Measurements from ENCODE around the gene CCNL2.

DNA sequence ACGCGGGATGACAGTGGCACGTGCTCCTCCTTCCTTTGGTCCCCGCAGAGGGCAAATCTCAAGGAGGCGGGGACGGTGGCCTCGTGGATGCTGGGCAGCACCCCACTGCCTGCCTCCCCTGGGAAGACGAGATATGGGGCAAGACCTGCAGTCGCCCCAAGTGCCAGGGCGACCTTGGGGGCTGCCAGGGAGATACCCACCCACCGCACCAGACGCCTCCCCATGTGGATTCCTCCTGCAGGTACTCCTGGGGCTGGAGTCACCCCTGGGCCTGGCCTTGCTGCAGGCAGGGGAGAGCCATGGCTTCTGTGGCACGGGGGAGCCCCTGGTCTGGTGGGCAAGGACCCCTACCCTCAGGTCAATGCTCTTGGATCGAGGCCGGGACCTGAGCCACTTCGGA is 18.3 kb downstream of the CCNL2 start:
- TF ChIP-seq E2F4 (CRISPR knock-in tag; IDR thresholded peaks at IDR 0.05; ENCODE audit: borderline replicate concordance, low read depth) = no peak
- TF ChIP-seq CTCF (IDR thresholded peaks at IDR 0.05) = no peak
- no peak for TF ChIP-seq ZNF396 (CRISPR knock-in tag; IDR thresholded peaks at IDR 0.05; ENCODE audit: borderline replicate concordance)
- TF ChIP-seq USF1 (CRISPR knock-in tag; IDR thresholded peaks at IDR 0.05) = no peak
- TF ChIP-seq ZNF263 (CRISPR knock-in tag; IDR thresholded peaks at IDR 0.05; ENCODE audit: low read depth) = no peak
- TF ChIP-seq, protein P1, sequence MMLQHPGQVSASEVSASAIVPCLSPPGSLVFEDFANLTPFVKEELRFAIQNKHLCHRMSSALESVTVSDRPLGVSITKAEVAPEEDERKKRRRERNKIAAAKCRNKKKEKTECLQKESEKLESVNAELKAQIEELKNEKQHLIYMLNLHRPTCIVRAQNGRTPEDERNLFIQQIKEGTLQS (CRISPR knock-in tag; conservative IDR thresholded peaks at IDR 0.05) = no peak
- TF ChIP-seq, protein P2, sequence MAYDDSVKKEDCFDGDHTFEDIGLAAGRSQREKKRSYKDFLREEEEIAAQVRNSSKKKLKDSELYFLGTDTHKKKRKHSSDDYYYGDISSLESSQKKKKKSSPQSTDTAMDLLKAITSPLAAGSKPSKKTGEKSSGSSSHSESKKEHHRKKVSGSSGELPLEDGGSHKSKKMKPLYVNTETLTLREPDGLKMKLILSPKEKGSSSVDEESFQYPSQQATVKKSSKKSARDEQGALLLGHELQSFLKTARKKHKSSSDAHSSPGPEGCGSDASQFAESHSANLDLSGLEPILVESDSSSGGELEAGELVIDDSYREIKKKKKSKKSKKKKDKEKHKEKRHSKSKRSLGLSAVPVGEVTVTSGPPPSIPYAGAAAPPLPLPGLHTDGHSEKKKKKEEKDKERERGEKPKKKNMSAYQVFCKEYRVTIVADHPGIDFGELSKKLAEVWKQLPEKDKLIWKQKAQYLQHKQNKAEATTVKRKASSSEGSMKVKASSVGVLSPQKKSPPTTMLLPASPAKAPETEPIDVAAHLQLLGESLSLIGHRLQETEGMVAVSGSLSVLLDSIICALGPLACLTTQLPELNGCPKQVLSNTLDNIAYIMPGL (CRISPR knock-in tag; IDR thresholded peaks at IDR 0.05) = no peak
- TF ChIP-seq SP1 (CRISPR knock-in tag; conservative IDR thresholded peaks at IDR 0.05) = no peak
- no peak for TF ChIP-seq NR2C2 (CRISPR knock-in tag; IDR thresholded peaks at IDR 0.05)
- TF ChIP-seq, protein P3, sequence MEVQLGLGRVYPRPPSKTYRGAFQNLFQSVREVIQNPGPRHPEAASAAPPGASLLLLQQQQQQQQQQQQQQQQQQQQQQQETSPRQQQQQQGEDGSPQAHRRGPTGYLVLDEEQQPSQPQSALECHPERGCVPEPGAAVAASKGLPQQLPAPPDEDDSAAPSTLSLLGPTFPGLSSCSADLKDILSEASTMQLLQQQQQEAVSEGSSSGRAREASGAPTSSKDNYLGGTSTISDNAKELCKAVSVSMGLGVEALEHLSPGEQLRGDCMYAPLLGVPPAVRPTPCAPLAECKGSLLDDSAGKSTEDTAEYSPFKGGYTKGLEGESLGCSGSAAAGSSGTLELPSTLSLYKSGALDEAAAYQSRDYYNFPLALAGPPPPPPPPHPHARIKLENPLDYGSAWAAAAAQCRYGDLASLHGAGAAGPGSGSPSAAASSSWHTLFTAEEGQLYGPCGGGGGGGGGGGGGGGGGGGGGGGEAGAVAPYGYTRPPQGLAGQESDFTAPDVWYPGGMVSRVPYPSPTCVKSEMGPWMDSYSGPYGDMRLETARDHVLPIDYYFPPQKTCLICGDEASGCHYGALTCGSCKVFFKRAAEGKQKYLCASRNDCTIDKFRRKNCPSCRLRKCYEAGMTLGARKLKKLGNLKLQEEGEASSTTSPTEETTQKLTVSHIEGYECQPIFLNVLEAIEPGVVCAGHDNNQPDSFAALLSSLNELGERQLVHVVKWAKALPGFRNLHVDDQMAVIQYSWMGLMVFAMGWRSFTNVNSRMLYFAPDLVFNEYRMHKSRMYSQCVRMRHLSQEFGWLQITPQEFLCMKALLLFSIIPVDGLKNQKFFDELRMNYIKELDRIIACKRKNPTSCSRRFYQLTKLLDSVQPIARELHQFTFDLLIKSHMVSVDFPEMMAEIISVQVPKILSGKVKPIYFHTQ (CRISPR knock-in tag; IDR thresholded peaks at IDR 0.05) = no peak
- TF ChIP-seq, protein P4, sequence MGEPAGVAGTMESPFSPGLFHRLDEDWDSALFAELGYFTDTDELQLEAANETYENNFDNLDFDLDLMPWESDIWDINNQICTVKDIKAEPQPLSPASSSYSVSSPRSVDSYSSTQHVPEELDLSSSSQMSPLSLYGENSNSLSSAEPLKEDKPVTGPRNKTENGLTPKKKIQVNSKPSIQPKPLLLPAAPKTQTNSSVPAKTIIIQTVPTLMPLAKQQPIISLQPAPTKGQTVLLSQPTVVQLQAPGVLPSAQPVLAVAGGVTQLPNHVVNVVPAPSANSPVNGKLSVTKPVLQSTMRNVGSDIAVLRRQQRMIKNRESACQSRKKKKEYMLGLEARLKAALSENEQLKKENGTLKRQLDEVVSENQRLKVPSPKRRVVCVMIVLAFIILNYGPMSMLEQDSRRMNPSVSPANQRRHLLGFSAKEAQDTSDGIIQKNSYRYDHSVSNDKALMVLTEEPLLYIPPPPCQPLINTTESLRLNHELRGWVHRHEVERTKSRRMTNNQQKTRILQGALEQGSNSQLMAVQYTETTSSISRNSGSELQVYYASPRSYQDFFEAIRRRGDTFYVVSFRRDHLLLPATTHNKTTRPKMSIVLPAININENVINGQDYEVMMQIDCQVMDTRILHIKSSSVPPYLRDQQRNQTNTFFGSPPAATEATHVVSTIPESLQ (CRISPR knock-in tag; IDR thresholded peaks at IDR 0.05) = no peak
- TF ChIP-seq MAX (CRISPR knock-in tag; IDR thresholded peaks at IDR 0.05) = no peak
- TF ChIP-seq ZNF512 (CRISPR knock-in tag; IDR thresholded peaks at IDR 0.05; ENCODE audit: borderline replicate concordance) = no peak
- TF ChIP-seq AFF4 (CRISPR knock-in tag; IDR thresholded peaks at IDR 0.05; ENCODE audit: borderline replicate concordance) = no peak

All from WTC11 (cell line).